Measurements from ENCODE around the gene TTYH2.
A peak's percentile ranks its signal among the peaks of the same experiment; 100 is the strongest.
"Not testable (repeated sequence)": the region's sequence is repeated elsewhere in the genome, so short reads cannot be mapped to it uniquely, and the experiment has no call there.

The TTYH2 gene

DNA sequence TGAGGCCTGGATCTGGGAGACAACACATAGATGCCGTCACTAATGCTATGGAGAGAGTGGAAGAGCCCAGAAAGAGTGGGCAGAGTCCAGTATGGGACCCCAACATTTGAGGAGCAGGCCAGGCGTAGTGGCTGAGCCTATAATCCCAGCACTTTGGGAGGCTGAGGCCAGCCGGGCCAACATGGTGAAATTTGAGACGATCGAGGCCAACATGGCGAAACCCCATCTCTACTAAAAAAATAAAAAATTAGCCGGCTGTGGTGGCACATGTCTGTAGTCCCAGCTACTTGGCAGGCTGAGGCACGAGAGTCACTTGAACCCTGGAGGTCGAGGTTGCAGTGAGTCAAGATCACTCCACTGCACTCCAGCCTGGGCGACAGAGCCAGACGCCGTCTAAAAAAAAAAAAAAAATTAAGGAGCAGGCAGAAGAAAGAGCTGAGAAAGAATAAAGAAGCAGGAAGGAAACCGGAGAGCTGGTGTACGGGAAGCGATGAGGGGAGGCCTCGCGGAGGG is 54.7 kb downstream of the TTYH2 start:
- DNase-seq, result no peak

DNA sequence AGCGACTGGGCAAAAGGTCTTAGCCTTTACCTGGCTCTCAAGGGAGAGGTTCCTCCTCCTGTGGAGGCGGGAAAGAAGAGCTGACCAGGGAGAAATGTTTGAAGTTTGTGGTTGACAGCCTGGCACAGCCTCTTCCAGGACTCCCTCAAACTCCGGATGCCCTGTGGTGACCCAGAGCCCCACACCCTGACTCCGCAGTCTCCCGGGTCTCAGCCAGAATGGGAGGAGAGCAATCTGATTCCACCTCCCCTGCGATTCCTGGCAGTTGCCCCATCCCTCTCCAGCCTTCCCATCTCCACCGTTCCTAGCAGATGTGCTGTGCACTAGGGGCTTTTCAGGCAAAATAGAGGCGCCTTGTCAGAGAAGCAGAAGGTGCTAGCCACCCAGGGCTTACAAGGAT is 55.2 kb downstream of the TTYH2 start:
- no peak for DNase-seq

DNA sequence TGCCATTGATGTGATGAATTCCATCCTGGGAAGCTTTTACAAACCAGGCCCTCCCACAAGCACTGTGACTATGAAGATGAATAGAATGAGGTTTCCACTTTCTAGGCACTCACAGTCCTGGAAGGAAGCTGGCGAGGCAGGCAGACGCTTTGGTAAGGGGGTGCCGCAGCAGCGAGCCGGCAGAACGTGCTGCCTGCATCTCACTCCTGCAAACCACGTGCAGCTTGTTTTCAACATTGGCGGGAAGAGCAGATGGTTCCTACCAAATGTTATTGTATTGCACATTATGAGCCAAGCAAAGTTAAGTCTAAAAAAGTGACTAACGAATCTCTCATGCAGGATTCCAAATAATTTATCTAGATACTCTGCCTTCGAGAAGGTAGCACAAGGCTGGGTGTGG is 57.0 kb downstream of the TTYH2 start:
- no peak for DNase-seq

- DNase-seq, result no peak
Observed at GRCh38 chr17:74271281-74271680, 57.9 kb downstream of the TTYH2 start.

DNA sequence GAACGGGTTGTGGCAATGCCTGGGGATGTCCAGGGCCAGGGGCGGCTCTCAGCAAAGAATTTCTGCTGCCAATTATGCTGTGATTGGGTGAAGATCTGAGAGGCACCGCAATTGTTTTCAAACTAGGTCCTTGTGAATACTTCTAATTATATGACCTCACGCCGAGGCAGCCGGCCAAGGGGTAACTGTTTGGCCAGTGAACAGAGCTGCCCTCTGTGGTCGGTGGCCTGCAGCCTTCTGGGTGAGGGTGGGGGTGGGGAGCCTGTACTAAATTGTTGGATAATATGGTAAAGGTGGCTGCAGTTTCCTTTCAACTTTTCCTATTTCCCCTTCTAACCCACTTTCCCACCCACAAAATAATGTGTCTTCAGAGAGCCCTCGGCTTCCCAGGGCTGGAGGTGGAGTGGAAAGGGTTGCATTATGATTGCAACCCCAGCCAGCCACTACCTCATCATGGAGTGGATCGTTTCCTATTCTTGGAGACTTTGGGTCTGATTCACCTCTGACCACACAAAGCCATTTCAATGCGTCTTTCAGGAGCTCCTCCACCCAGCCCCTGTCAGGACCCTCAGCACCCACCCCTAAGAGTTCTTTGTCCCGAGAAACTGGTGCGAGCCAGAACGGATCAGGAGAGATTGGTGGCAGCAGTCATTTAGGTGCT is 58.7 kb downstream of the TTYH2 start:
- DNase-seq, result no peak

DNA sequence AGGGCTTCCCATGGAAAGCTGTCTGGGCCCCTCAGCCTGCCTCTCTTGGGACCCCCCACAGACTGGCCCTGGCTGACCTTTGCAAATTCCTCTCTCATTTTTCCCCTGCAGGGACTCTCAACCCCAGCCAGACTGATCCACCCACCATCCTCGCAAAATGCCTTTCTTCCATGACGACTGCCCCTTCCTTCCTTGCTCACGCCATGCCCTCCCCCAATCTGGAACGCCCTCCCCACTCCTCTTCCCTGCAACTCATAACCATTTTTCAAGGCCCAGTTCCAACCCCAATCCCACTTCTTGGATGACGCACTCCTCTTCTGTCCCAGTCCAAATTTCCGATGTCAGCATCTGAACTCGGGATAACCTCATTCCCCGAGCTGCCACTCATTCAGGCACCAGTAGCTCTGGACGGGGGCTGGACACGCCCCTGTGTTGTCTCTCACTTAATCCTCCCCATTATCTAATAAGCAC is 59.4 kb downstream of the TTYH2 start:
- DNase-seq, result no peak

DNA sequence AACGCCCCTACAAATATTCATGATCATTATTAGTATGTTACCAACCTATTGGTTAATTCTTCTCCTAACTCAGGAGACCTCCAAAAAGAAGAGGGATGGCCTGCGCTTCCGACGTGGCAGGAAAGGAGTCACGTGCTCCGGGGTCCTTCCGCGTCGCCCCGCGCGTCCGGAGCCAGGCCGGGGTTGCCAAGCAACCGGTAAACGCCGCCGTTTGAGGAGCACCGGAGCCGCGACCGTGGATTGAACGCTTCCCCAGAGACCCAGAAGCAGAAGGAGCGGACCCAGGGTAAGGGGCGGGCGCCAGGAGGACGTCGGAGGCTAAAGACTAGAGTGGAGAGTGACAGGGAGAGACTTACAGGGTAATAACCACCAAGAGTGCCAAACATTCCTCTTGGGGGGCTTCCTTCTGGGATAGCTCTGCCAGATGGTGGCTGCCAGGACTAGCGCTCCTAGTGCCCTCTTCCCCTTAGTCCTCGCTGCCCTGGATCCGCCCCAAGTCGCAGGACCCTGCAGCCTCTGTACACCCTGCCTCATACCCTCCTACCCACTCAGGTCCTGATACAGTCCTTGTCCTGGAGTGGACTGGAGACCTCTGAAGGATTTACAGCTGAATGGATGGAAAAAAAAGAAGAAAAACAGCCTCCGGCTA is 60.8 kb downstream of the TTYH2 start, which contains the start of gene DNAI2:
DNAI2 (plus strand) TSS at position 175 of the 649 bp plus-strand sequence. CDS start 7,584 bp downstream, outside the sequence.
- peak; percentile 84 for DNase-seq

GRCh38 chr17:74274709-74275340 is 61.5 kb downstream of the TTYH2 start:
- DNase-seq, result peak; percentile 46

- no peak for DNase-seq
Observed at GRCh38 chr17:74276051-74276476, 62.7 kb downstream of the TTYH2 start.

- DNase-seq, result no peak
Observed at GRCh38 chr17:74276541-74277009, 63.2 kb downstream of the TTYH2 start.

GRCh38 chr17:74277935-74278334 is 64.6 kb downstream of the TTYH2 start:
- no peak for DNase-seq

- DNase-seq, result not testable (repeated sequence)
Observed at GRCh38 chr17:74279617-74280016, 66.2 kb downstream of the TTYH2 start.

GRCh38 chr17:74280093-74280513 is 66.7 kb downstream of the TTYH2 start:
- DNase-seq, result no peak

GRCh38 chr17:74281799-74282198 is 68.4 kb downstream of the TTYH2 start:
- no peak for DNase-seq

DNA sequence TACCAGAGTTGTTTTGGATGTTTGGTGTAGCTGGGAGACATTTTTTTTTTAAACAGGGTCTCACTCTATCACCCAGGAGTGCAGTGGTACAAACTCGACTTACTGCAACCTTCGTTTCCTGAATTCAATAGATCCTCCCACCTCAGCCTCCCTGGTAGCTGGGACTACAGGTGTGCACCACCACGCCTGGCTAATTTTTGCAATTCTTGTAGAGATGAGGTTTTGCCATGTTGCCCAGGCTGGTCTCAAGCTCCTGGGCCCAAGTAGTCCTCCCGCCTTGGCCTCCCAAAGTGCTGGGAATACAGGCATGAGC is 68.9 kb downstream of the TTYH2 start:
- not testable (repeated sequence) for DNase-seq

DNA sequence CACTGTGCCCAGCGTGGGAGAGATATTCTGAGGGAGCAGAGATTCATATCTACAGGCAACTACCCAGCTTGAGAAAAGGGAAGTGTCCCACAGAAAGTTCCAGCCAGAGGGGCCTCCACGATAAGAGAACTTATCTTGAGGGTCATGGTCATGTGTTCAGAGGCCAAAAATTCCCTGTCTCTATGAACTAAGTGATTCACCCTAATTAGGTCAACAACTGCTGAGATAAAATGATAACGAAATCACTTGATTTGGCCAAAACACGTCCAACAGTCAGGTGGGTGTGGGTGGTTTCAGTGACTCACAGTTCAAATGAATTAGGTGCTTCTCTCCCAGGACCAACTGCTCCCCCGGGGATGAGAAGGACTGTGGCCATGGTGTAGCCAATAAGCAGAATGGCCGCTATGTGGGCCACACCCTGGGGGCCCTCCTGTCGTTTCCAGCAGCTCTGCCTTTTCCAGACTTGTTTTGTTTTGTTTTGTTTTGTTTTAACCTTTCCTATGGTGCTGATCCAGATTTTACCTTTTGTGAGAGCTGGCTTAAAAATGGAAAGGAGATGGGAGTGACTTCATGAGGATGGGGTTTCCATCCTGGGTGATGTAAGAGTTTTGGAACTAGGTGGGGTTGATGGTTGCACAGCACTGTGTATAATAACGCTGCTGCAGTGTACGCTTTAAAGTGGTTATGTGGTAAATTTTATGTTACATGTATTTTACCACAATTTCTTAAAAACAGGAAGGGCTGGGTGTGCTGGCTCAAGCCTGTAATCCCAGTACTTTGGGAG is 69.4 kb downstream of the TTYH2 start:
- DNase-seq, result no peak

DNA sequence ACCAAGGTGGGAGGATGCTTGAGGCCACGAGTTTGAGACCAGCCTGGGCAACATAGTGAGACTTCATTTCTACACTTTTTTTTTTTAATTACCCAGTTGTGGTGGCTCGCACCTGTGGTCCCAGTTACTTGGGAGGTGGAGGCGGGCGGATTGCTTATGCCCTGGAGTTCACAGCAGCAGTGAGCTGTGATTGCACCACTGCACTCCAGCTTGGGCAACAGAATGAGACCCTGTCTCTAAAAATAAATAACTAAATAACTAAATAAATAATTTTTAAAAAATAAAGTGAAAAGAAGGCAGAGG is 70.0 kb downstream of the TTYH2 start:
- no peak for DNase-seq

GRCh38 chr17:74287031-74287602 is 73.7 kb downstream of the TTYH2 start:
- DNase-seq, result no peak

DNA sequence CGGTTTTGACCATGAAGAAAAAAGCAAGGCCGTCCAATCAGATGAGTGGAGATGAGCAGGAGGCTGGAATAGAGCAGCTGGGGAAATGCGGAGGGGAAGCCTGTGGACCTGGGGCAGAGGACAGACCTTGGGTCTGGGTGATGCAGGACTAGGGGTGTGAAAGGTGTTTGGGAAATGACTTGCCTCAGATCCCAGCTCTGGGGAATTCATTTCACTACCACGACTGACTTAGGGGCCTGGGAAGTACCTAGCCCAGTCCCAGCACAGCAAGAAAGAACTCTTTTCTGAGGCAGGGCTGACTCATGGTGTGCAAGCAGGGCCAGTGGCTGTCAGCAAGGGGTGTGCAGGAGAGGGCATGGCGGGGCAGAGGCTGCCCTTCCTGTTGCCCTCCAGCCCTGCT is 75.4 kb downstream of the TTYH2 start:
- no peak for DNase-seq

- no peak for DNase-seq
Observed at GRCh38 chr17:74289688-74290087, 76.3 kb downstream of the TTYH2 start.

- DNase-seq, result no peak
Observed at GRCh38 chr17:74290340-74290739, 77.0 kb downstream of the TTYH2 start.

- no peak for DNase-seq
Observed at GRCh38 chr17:74292495-74292894, 79.1 kb downstream of the TTYH2 start.

Data from NCI-H69 (cell line).